Putamen (tissue), 1 donor: ENCODE data around the gene GP5.

Experiments used
- DNase-seq: peaks from one replicate; pipeline ENCODE4 v3.0.0-alpha.2; 2016; ENCODE audit warnings: low spot score

The GP5 gene

GRCh38 chr3:194348354-194348753, 50.7 kb downstream of the GP5 start:
- DNase-seq, result no peak

DNA sequence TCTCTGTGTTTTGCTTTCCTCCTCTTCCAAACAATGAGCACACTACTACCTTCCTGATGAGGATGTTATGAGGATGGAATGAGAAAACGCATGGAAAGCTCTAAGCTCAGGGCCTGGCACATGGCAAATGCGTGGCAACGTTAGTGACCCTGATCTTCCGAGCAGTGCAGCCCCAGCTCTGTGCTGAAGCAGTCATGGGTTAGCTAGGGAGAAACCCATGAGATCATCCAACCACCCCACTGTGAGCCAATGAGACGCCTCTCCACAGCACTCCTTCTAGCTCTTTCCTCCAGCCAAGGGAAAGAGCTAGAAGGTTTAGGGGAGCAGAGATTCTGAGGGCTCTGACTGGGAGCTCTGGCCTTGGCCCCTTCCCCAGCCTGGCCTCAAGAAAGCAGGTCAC, 52.4 kb downstream of the GP5 start:
- DNase-seq, result no peak

DNA sequence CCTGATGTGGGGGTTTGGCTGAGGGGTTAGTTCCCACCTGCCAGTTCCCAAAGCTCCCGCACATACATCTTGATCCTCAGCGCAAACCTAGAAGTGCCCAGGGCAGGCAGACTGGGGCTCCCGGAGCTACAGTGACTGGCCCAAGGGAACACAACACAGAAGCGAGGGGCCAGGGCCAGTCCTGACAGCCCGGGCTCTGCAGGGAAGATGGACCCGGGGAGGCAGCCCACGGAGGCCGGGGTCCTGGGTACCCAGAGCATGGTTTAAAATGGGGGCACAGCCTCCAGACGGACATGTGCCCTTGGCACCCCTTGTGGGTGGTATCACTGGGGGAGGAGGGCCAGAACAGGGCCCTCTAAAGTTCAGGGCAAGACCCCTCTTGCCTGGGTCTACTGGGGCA, 53.0 kb downstream of the GP5 start:
- DNase-seq, result no peak
